A673 (cell line): ENCODE measurements around the gene PARD6B. TPM values are rescaled to one million over a fixed set of nuclear protein-coding genes. Genes with fewer than 3 reads are reported as not detected.
A peak's percentile ranks its signal among the peaks of the same experiment; 100 is the strongest.

Experiments
- BruUV-seq: library from RNA; stranded (reverse); fragments of 400-500 nt; replicated peaks from 2 replicates; lab custom pipeline; 2021; lab: Mats Ljungman, UMichigan
- CTCF ChIA-PET: fragments of 300-600 bp; sonication (Branson Sonifier 250); formaldehyde crosslinking; loops from one replicate; lab custom pipeline; 2022; ENCODE audit warnings: antibody characterized with exemption; lab: Charles Lee
- POLR2A ChIA-PET: fragments of 300-600 bp; sonication (Branson Sonifier 250); formaldehyde crosslinking; loops from one replicate; lab custom pipeline; 2022; ENCODE audit warnings: antibody characterized with exemption; ENCODE audit not compliant: low non-redundant PET; lab: Charles Lee
- DNase-seq: peaks from one replicate; pipeline ENCODE4 v3.0.0-alpha.2; 2015; ENCODE audit warnings: low spot score
- H3K27ac ChIP-seq: fragments of 200-600 bp; sonication (generic); 2 replicates; pipeline ENCODE4 v1.5.1; 2016; ENCODE audit warnings: mixed run types, low read depth, mild to moderate bottlenecking, mixed read lengths, antibody characterized with exemption, low read length; ENCODE audit not compliant: poor library complexity, severe bottlenecking
- H3K27me3 ChIP-seq: fragments of 200-600 bp; sonication (generic); replicated peaks from 2 replicates; pipeline ENCODE4 v1.6.1; 2017; ENCODE audit warnings: mixed run types, low read depth, mild to moderate bottlenecking, mixed read lengths, antibody characterized with exemption, low read length; ENCODE audit not compliant: insufficient read depth, poor library complexity
- H3K36me3 ChIP-seq: fragments of 200-600 bp; sonication (generic); 2 replicates; pipeline ENCODE4 v1.6.1; 2016; ENCODE audit warnings: mixed run types, mild to moderate bottlenecking, mixed read lengths, antibody characterized with exemption, low read length; ENCODE audit not compliant: insufficient read depth, poor library complexity, severe bottlenecking
- H3K4me1 ChIP-seq: fragments of 200-600 bp; sonication (generic); 2 replicates; pipeline ENCODE4 v1.6.1; 2017; ENCODE audit warnings: mixed run types, mild to moderate bottlenecking, mixed read lengths, antibody characterized with exemption, low read length; ENCODE audit not compliant: insufficient read depth, poor library complexity, severe bottlenecking
- H3K4me3 ChIP-seq: fragments of 200-600 bp; sonication (generic); 2 replicates; pipeline ENCODE4 v1.5.1; 2016; ENCODE audit warnings: low read depth, mixed run types, mild to moderate bottlenecking, mixed read lengths, low read length; ENCODE audit not compliant: poor library complexity, severe bottlenecking
- H3K9me3 ChIP-seq: fragments of 200-600 bp; sonication (generic); 2 replicates; pipeline ENCODE4 v1.6.1; 2016; ENCODE audit warnings: mixed run types, low read depth, mild to moderate bottlenecking, mixed read lengths, antibody characterized with exemption, low read length; ENCODE audit not compliant: poor library complexity, severe bottlenecking
- CTCF ChIP-seq: fragments of 300-800, 200-600 bp; sonication (generic); conservative IDR thresholded peaks from 2 replicates; pipeline ENCODE4 v1.5.1; 2017; ENCODE audit warnings: low read depth, mild to moderate bottlenecking, antibody characterized with exemption, low read length, moderate library complexity, mixed read lengths
- EZH2 ChIP-seq: fragments of 200-600 bp; sonication (generic); IDR thresholded peaks from 2 replicates; pipeline ENCODE4 v1.6.1; 2017; ENCODE audit warnings: borderline replicate concordance, low read depth, mild to moderate bottlenecking, mixed read lengths, antibody characterized with exemption, low read length; ENCODE audit not compliant: poor library complexity, severe bottlenecking
- intact Hi-C: fragments of 100-400 bp; cut with micrococcal nuclease; formaldehyde crosslinking; loops from one replicate; pipeline ENCODE4 v1.10.0; 2022; ENCODE audit not compliant: unreplicated experiment
- total RNA-seq: library from RNA; stranded (reverse); gene quantifications from 2 replicates; pipeline ENCODE4 v1.2.3, GENCODE V29; 2021

Gene PARD6B
- total RNA-seq, 1 experiment from 2014 or later: 28.1 TPM

GRCh38 chr20:50723672-50724071 lies 7.7 kb upstream of the PARD6B start:
- CTCF ChIA-PET: no interaction called here
- no peaks in the 10 kb centered on the region for H3K9me3 ChIP-seq
- H3K27ac ChIP-seq: no peak overlapping the region
- DNase-seq: no peak
- TF ChIP-seq CTCF (no peak), EZH2 (no peak)
- no TSS peak for BruUV-seq
- no peaks in the 10 kb centered on the region for H3K27me3 ChIP-seq
- H3K4me3 ChIP-seq: no peak overlapping the region
- intact Hi-C loops: no loop called here
- POLR2A ChIA-PET: no interaction called here
- peaks cover 16% of the 10 kb centered on the region for H3K4me1 ChIP-seq
- H3K36me3 ChIP-seq: no peaks in the 10 kb centered on the region

- H3K27ac ChIP-seq: peak overlapping the region; percentile 66
- no peak for DNase-seq
- no peaks in the 10 kb centered on the region for H3K36me3 ChIP-seq
- H3K27me3 ChIP-seq: no peaks in the 10 kb centered on the region
- H3K4me3 ChIP-seq: no peak overlapping the region
- ChIA-PET POLR2A (interaction anchor here (0.6 kb wide), 1 partner anchor 190 kb away, joined by 4 read pairs; no protein-coding TSS in a partner anchor), CTCF (no interaction called here)
- intact Hi-C loops: no loop called here
- H3K4me1 ChIP-seq: peaks cover 15% of the 10 kb centered on the region
- no peaks in the 10 kb centered on the region for H3K9me3 ChIP-seq
- no TSS peak for BruUV-seq
- TF ChIP-seq EZH2 (no peak), CTCF (no peak)
Measured at GRCh38 chr20:50724112-50724725, 7.2 kb upstream of the PARD6B start.

GRCh38 chr20:50724851-50725723 lies 6.3 kb upstream of the PARD6B start:
- CTCF ChIA-PET: interaction anchor here (0.5 to 0.6 kb wide), 3 partner anchors 29 to 82 kb away, joined by 3 to 8 read pairs (median 7); no protein-coding TSS in a partner anchor
- Histone ChIP-seq H3K27ac (peak overlapping the region; percentile 66), H3K4me1 (peaks cover 15% of the 10 kb centered on the region), H3K9me3 (no peaks in the 10 kb centered on the region), H3K4me3 (no peak overlapping the region), H3K36me3 (no peaks in the 10 kb centered on the region), H3K27me3 (no peaks in the 10 kb centered on the region)
- no TSS peak for BruUV-seq
- POLR2A ChIA-PET: interaction anchor here (0.6 kb wide), 1 partner anchor 191 kb away, joined by 4 read pairs; no protein-coding TSS in a partner anchor
- peak; percentile 87 for DNase-seq
- intact Hi-C loops: no loop called here
- no peak for TF ChIP-seq CTCF
- TF ChIP-seq EZH2: no peak
